ENCODE data around the gene AOC2.

GRCh38 chr17:42845556-42845917 lies 1.2 kb downstream of the AOC2 start:
- TF ChIP-seq EZH2 (IDR thresholded peaks at IDR 0.05) (no peak), POLR2AphosphoS5 (IDR thresholded peaks at IDR 0.05; ENCODE audit: borderline replicate concordance, low read depth, low read length) (no peak)

All from SK-N-MC (cell line).